Esophagus squamous epithelium (tissue), 4 donors: ENCODE measurements around the gene ZFYVE28.

Experiments used
- CTCF ChIP-seq, 6 experiments: fragments of 450-650 bp in 4 of 6; fragments of 200-600 bp in 2 of 6; sonication (generic) in 2 of 6; IDR thresholded peaks; one replicate each; pipeline ENCODE4 v1.5.1; 2016 to 2019; ENCODE audit warnings: antibody characterized with exemption in 6 of 6, mild to moderate bottlenecking in 4 of 6, moderate library complexity in 4 of 6
- POLR2A ChIP-seq, 4 donors: fragments of 450-650 bp; IDR thresholded peaks; one replicate each; pipeline ENCODE4 v1.6.1; 2017; ENCODE audit warnings: antibody characterized with exemption in 4 of 4, mild to moderate bottlenecking in 4 of 4, moderate library complexity in 3 of 4

- TF ChIP-seq POLR2A (IDR thresholded peaks at IDR 0.05) (no peak), CTCF (IDR thresholded peaks at IDR 0.05) (no peak)
These were observed 50.8 kb downstream of the ZFYVE28 start for GRCh38 chr4:2367626-2368025.
